GM12878 (cell line): ENCODE data around the gene PRKCQ.

Experiments
- ETV6 ChIP-seq, 2 experiments: fragments of 450-650 bp in 1 of 2; IDR thresholded peaks in 1 of 2; conservative IDR thresholded peaks in 1 of 2; 2 replicates each; pipeline ENCODE4 v1.6.1; 2014; ENCODE audit warnings: antibody characterized with exemption in 1 of 2, borderline replicate concordance in 1 of 2, low read depth in 1 of 2, mild to moderate bottlenecking in 1 of 2, moderate library complexity in 1 of 2
- NFIC ChIP-seq: IDR thresholded peaks from 2 replicates; pipeline ENCODE4 v1.6.1; 2012; ENCODE audit warnings: low read depth, mild to moderate bottlenecking, inconsistent platforms, low read length, moderate library complexity

GRCh38 chr10:6542999-6543430 is 37.1 kb downstream of the PRKCQ start:
- TF ChIP-seq ETV6 (conservative IDR thresholded peaks at IDR 0.05 in 1 of 2, IDR thresholded peaks at IDR 0.05 in 1 of 2; ENCODE audit: borderline replicate concordance in 1 of 2, low read depth in 1 of 2) = no peak
- no peak for TF ChIP-seq NFIC
